Fibroblast of the aortic adventitia (primary cell): ENCODE measurements around the gene HOXA9. TPM values are rescaled to one million over a fixed set of nuclear protein-coding genes. Genes with fewer than 3 reads are reported as not detected.
A peak's percentile ranks its signal among the peaks of the same experiment; 100 is the strongest.

Source experiments
- DNase-seq: peaks from one replicate; pipeline ENCODE4 v3.0.0-alpha.2; 2010; ENCODE audit warnings: low read depth
- H3K4me3 ChIP-seq: 2 replicates; pipeline ENCODE4 v1.5.1; 2011; ENCODE audit warnings: low read depth, mild to moderate bottlenecking, control low read depth, low read length, moderate library complexity
- total RNA-seq: library from RNA; depleted of rRNA; stranded (reverse); fragments of >200 nt; gene quantifications from 2 replicates; pipeline ENCODE4 v1.2.3, GENCODE V29; 2012; ENCODE audit warnings: low replicate concordance
- TF ChIP-seq, protein P1 (sequence below): IDR thresholded peaks from 2 replicates; pipeline ENCODE4 v1.5.1; 2011; ENCODE audit warnings: mild to moderate bottlenecking, low read length, control low read depth, inconsistent platforms; ENCODE audit not compliant: insufficient read depth

Gene HOXA9
- total RNA-seq, 1 donor, result not detected

DNA sequence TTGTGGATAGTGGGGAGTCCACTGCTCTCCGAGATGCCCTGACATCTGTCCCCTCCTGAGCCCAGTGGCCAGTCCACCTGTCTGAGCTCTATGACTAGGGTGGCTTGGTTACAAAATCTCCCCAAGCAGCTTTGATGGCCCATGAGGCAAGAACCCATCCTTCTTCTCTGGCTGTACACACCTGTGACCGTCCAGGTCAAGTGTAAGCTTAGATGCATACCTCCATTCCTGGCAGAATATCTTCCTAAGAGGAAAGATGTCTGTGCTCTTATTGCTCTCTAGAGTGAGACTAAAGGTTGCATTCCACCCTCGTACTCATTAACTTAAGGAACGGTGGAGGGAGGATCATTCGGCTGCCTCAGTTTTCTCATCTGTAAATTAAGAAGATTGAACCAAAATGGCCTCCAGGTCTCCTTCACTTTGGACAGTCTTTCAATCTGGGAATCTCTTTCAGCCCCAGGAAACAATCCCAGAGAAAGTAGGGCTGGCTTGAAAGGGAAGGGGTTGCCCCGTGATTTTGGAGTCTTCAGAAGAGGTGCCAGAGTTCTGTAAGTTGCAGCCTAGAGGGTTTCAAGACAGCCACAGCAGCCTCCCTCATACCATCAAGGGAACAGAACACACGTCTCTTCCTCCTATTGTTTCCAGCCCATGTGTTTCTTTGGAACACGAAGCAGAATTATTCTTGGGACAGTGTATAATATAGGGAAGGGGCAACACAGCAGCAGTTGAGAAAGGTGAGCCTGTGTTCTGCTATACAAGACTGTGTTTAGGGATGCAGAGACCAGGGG is 40.2 kb downstream of the HOXA9 start:
- no peak overlapping the region for H3K4me3 ChIP-seq
- DNase-seq, result no peak
- TF ChIP-seq, protein P1, sequence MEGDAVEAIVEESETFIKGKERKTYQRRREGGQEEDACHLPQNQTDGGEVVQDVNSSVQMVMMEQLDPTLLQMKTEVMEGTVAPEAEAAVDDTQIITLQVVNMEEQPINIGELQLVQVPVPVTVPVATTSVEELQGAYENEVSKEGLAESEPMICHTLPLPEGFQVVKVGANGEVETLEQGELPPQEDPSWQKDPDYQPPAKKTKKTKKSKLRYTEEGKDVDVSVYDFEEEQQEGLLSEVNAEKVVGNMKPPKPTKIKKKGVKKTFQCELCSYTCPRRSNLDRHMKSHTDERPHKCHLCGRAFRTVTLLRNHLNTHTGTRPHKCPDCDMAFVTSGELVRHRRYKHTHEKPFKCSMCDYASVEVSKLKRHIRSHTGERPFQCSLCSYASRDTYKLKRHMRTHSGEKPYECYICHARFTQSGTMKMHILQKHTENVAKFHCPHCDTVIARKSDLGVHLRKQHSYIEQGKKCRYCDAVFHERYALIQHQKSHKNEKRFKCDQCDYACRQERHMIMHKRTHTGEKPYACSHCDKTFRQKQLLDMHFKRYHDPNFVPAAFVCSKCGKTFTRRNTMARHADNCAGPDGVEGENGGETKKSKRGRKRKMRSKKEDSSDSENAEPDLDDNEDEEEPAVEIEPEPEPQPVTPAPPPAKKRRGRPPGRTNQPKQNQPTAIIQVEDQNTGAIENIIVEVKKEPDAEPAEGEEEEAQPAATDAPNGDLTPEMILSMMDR, result no peak

DNA sequence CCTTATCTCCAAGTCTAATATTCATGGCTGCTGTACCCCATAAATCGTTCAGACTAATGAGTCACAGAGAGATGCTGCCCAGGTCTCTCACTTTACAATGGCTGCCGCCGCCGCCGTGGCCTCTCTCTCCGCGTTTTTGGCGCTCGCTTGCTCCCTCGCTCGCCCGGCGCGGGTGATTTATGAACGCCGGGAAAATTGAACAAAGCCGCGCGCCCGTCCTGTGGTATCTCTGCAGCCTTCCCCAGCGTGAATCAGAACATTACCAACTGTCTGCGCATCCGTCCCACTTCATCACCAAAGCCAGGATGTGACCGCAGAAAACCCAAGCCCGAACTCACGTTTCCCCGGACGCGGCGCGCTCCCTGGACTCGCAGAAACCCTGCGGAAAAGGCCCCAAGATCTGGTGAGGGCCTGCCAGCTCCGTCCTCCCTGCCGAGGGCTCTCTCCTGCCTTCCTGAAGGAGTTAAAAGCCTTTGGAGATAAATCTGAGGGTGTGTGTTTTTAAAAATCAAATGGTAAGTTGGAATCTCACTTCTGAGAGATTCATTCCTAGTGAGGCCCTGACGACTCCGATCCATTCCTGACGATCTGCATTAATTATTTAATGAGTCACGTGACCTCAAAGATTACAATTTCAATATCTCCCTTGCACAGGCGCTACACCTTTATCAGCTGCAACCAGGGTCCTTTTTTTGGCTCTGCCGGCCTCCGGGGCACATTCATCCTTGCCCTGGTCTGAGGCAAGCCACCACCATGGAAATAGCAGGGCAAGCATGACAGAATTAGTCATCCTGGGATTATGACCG is 41.0 kb downstream of the HOXA9 start:
- H3K4me3 ChIP-seq, result no peak overlapping the region
- TF ChIP-seq, protein P1, result no peak
- DNase-seq, result peak; percentile 73

DNA sequence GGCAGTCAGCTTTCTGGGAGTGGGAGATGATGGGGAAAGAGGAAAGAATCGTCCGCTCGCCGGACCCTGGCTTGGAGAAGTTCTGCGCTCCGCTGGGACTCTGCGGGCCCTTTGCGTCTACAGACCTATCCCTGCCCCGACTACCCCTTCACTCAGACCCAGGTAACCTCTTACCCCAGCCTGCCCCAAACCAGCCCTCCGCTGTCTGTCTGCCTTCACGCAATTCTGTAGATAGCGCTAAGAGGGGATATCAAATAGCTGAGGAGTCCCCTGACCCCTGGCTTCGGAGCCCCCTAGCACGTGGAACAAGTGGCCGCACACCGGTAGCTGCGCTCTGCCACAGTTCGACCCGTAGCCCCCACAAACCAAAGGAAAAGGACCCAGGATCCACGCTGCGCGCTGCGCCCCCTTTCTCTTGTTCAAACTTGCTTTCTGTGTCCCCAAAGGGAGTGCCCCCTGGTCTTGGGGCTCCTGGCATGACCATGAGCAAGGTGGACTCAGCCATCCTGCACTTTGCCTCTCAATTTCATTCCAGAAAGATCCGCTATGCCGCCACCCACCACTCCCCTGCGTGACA is 41.8 kb downstream of the HOXA9 start:
- TF ChIP-seq, protein P1, result no peak
- peak overlapping the region; percentile 35 for H3K4me3 ChIP-seq
- no peak for DNase-seq

DNA sequence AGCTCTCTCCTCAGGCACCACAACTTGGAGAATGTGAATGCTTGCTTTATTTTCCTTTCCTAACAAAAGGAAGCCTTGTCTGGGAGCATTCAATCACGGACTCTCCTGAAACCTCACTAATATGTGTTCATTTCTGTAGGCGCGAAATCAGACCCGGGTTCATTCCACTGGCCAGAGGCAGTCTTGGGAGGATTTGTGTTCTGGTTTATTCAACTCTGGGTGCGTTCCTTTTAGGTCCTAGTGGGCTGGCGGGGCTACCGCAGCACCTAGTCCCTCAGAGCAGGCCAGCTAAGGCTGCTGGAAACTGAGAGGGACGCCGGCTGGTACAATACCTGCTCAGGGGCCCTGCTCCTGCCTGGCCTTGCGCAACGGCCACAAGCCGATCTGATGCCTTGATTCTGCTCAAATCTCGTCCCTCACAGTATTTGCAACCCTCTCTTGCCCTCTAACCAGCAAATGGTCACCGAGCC is 42.3 kb downstream of the HOXA9 start:
- TF ChIP-seq, protein P1, result no peak
- peak overlapping the region; percentile 53 for H3K4me3 ChIP-seq
- peak; percentile 40 for DNase-seq

DNA sequence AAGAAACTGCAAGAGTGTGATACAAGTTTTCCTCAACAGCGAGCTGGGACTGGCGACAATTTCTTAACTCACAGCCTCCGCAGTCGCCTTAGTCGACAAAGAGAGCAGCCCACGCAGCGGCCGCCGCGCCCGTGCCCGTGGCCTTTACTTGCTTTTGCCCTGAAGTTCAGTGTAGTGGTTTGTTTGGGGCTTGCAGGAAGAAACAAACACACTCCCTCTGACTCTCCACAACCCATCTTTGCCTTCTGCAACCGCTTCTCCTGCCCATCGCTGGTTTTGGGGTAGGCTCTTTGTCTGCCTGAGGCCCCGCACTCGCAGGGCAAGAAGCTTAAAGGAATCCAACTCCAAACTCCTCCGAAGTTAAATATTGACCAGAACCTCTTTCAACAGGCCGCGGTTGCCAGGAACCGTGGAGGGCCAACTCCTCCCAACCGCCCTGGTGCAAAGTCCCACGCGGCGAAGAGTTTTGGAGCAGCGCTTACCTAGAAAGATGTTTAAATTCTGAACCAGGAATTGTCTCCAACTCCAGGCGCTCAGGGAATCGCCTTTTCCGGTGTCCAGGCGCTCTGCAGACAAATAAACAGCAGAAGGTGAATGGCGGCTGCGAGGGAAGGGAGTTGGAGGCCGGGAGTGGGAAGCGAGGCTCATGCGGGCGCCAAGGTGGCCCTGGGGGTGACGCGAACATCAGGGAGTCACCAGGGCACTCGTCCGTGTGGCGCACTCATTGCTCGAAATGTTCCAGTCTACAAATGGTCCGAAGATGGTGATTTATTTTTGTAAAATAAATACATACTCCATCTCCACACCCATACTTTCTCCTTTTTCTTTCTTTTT is 43.0 kb downstream of the HOXA9 start:
- H3K4me3 ChIP-seq, result peak overlapping the region; percentile 53
- TF ChIP-seq, protein P1, result no peak
- DNase-seq, result peak; percentile 26

DNA sequence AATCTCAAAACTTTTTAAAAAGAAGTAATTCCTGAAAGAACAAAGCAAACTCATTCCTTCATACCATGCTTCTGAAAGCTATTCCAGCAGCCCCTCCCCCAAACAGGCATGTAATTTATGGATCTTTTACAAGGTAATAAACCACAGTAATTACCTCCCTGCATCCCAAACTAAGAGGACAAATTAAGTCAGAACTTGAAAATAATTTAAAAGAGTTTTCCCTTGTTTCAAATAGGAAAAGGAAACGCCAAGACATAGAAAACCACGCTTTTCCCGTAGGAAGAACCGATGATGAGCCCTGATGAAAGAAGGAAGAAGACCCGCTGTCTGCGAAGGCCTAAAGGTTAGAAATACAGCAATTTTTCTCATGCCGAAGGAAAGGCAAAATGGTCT is 43.7 kb downstream of the HOXA9 start:
- H3K4me3 ChIP-seq, result peak overlapping the region; percentile 53
- no peak for DNase-seq
- TF ChIP-seq, protein P1, result no peak
